HG03066 (cell line): ENCODE results near the gene CD209.
"Not testable (repeated sequence)": the region's sequence is repeated elsewhere in the genome, so short reads cannot be mapped to it uniquely, and the experiment has no call there.

Source experiments
- ATAC-seq: cut with Tn5 transposase; IDR thresholded peaks from one replicate; pipeline ENCODE4 v1.9.1; 2021; ENCODE audit warnings: low read depth; ENCODE audit not compliant: unreplicated experiment

Gene CD209

DNA sequence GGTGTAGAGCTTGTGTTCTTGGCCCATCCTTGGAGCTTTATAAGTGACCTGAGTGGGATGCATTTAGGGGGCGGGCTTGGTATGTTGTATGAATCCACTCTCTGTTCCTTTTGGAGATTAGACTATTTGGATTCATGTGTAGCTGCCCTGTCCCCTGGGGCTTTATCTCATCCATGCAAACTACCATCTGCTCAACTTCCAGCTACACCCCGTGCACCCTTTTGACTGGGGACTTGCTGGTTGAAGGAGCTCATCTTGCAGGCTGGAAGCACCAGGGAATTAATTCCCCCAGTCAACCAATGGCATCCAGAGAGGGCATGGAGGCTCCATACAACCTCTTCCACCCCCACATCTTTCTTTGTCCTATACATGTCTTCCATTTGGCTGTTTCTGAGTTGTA lies 21.8 kb upstream of the CD209 start:
- ATAC-seq: no peak

GRCh38 chr19:7767487-7767886 lies 20.2 kb upstream of the CD209 start:
- no peak for ATAC-seq

- ATAC-seq: no peak
Observed at GRCh38 chr19:7766535-7766934, 19.2 kb upstream of the CD209 start.

GRCh38 chr19:7765043-7765442 lies 17.7 kb upstream of the CD209 start:
- not testable (repeated sequence) for ATAC-seq

DNA sequence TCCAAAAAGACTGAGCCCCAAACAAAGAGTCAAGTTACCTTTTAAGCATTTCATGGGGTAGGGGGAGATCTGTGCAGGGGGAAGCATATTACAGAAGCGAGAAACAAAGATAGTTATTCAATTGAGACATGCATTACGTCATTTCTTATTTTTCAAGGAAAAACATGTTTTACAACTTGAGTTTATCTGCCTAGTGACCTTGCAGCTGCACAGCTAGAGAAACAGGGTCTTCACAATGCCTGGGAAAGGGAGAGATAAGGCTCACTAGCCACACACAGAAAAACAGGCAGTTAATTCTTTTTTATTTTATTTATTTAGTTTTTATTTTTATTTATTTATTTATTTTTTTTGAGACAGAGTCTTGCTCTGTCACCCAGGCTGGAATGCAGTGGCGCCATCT lies 16.8 kb upstream of the CD209 start:
- not testable (repeated sequence) for ATAC-seq

GRCh38 chr19:7763696-7764095 lies 16.4 kb upstream of the CD209 start:
- ATAC-seq: no peak

GRCh38 chr19:7762719-7763293 lies 15.5 kb upstream of the CD209 start, which contains the start of gene CLEC4M:
TSS of gene CLEC4M (plus strand) at chr19:7763243. CDS start at chr19:7763267, 24 bp downstream.
- no peak for ATAC-seq

DNA sequence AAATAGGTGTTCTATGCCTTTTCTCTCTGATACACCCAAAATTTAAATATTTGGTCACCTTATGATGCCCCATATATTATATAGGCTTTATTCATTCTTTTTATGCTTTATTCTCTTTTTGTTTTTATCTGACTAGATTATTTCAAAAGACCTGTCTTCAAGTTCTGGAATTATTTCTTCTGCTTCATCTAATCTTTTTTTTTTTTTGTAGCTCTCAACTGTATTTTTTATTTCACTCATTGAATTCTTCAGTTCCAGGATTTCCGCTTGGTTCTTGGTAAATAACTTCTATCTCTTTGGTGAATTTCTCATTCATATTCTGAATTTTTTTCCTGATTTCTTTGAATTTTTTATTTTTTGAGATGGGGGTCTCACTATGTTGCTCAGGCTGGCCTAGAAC lies 11.8 kb upstream of the CD209 start:
- ATAC-seq: no peak

DNA sequence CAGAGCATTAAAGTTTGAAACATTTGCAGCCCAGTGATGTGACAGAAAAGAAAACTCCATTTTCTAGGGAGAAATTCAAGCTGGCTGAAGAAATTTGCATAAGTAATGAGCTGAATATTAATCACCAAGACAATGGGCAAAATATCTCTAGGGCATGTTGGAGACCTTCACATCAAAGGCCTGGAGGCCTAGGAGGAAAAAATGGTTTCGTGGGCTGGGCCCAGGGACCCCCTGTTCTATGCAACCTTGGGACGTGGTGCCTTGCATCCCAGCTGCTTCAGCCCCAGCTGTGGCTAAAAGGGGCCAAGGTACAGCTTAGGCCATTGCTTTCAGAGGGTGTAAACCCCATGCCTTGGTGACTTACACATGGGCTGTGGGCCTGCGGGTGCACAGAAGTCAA lies 10.0 kb upstream of the CD209 start:
- no peak for ATAC-seq

DNA sequence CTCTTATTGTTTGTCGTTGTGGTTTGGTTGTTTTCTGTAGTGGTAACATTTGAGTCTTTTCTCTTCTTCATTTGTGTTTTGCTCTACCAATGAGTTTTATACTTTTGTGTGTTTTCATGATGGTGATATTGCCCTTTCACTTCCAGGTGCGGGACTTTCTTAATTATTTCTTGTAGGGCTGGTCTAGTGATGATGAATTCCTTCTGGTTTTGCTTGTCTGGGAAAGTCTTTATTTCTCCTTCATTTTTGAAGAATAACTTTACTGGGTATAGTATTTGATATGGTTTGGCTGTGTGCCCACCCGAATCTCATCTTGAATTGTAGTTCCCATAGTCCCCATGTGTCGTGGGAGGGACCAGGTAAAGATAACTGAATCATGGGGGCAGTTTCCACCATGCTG lies 8.9 kb upstream of the CD209 start:
- ATAC-seq: no peak

DNA sequence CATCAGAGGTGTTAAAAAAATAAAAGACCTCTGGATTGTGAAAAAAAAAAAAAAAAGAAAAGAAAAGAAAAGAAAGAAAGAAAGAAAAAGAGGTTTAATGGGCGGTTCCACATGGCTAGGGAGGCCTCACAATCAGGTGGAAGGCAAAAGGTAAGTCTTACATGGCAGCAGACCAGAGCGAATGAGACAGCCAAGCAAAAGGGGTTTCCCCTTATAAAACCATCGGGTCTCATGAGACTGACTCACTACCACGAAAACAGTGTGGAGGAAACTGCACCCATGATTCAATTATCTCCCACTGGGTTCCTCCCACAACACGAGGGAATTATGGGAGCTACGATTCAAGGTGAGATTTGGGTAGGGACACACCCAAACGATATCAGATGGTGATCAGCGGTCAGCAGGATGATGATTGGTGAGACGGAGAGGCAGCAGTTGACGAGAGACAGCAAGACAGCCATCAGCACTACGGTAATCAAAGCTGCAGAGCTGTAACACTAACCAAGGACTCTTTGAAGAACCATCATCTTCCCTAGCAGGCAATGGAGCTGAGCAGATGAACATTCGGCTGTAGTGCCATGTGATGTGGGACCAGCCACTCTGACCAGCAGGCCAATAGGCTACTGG lies 3.9 kb upstream of the CD209 start:
- ATAC-seq: no peak

- ATAC-seq: no peak
Observed at GRCh38 chr19:7748756-7749155, 1.4 kb upstream of the CD209 start.

- ATAC-seq: no peak
Observed at GRCh38 chr19:7748171-7748570, 837 bp upstream of the CD209 start.

DNA sequence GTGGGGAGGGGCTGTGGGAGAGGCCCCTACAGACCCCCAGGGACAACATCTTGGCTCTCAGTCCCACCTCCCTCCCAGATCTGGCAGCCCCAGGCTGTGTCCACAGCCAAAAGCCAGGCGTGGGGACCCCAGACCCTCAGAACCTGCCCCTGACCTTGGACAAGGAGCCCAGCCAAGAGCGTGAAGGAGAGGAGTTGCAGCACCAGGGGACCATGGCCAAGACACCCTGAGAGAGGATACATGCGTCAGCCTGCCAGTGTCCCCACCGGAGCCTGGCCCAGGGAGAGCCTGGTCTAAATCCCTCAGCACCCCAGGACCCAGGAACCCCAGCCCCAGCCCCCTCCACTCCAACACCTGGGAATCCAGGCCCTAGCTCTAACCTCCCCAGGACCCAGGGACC lies 1.0 kb downstream of the CD209 start:
- ATAC-seq: not testable (repeated sequence)

DNA sequence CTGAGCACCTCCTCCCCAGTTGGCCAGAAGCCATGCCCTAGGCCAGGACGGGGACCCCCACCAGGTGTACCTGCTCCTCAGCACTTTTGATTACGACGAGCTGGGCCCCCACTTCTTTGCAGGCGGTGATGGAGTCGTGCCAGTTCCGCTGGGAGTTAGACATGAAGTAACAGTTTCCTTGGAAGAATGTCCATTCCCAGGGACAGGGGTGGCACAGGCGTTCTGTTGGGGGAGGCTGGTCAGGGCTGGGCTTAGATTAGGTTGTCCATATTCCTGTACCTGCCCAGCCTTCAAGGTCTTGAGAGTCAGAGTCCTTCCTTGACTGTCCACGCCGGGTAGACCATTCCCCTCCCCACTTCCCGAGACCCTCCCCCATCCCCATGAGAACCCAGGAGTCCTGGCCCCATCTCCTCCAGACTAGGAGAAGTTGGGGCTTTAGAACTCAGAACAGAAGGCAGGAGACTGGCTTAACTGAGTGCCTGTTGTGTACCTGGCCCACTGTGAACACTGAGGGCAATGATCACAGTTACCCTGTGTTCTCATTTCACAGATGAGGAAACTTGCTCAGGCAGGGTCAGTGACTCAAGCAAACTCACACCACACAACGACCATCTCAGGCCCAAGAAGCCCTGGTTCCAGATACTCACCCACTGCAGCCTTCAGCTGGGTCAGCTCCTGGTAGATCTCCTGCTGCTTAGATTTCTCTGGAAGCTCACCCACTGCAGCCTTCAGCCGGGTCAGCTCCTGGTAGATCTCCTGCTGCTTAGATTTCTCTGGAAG lies 2.3 kb downstream of the CD209 start:
- no peak for ATAC-seq

DNA sequence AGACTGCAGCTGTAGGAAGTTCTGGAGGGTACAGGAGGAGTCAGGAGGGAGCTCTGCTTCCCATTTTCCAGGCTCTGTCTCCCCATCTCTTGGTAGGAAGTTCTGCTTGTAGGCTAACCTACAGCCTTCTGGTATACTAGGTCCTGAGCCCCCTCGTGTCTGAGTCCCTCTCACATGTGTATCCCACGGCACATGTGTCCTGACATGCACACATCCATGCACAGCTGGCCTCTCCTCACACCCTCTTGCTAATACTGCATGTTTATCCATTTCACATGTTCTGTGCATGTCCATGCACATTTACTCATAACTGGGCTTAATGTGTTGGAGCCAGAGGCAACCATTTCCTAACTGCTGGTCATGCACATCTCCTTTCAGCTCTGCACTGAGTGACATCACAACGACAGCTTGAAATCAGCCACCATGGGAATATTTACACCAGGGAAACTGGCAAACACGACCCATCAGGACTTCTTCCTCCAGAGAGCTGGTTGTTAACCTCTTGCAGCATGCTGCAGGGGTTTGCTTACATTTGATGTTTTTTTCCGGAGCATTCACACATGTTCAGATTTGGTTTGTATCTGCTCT lies 3.0 kb downstream of the CD209 start:
- no peak for ATAC-seq

- ATAC-seq: no peak
Observed at GRCh38 chr19:7743425-7743841, 3.9 kb downstream of the CD209 start.

DNA sequence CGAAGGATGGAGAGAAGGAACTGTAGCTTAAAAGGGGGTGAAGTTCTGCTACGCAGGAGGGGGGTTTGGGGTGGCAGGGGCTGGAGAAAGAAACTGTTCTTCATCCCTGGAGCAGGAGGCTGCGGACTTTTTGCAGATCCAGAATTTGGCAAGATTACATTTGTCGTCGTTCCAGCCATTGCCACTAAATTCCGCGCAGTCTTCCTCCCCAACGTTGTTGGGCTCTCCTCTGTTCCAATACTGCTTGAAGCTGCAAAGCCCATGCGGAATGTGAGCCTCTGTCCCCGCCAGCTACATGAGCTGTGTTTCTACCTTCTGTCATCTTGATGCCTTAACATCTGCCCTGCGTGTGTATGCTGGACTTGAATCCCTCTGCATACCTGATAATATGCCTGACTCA lies 4.3 kb downstream of the CD209 start:
- ATAC-seq: no peak

DNA sequence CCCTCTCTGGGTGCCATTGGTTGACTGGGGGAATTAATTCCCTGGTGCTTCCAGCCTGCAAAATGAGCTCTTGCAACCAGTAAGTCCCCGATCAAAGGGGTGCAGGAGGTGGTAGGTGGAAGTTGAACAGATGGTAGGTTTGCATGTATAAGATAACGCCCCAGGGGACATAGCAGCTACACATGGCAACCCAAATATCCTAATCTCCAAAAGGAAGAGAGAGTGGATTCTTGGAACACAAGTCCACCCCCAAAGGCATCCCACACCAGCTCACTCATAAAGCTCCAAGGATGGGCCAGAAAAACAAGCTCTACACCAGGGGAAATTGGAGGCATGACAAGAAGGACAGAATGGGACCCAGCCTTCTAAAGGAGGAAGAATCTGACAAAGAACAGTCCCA lies 4.8 kb downstream of the CD209 start:
- no peak for ATAC-seq

DNA sequence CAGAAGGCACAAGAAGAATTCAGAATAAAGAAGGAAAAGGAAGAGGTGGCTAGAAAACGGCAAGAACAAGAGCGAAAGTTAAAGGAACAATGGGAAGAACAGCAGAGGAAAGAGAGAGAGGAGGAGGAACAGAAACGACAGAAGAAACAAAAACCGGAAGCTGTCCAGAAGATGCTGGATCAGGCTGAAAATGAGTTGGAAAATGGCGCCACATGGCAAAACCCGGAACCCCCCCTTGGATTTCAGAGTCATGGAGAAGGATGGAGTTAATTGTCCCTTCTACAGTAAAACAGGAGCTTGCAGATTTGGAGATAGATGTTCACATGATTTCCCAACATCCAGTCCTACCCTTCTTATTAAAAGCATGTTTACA lies 6.7 kb downstream of the CD209 start:
- ATAC-seq: no peak

DNA sequence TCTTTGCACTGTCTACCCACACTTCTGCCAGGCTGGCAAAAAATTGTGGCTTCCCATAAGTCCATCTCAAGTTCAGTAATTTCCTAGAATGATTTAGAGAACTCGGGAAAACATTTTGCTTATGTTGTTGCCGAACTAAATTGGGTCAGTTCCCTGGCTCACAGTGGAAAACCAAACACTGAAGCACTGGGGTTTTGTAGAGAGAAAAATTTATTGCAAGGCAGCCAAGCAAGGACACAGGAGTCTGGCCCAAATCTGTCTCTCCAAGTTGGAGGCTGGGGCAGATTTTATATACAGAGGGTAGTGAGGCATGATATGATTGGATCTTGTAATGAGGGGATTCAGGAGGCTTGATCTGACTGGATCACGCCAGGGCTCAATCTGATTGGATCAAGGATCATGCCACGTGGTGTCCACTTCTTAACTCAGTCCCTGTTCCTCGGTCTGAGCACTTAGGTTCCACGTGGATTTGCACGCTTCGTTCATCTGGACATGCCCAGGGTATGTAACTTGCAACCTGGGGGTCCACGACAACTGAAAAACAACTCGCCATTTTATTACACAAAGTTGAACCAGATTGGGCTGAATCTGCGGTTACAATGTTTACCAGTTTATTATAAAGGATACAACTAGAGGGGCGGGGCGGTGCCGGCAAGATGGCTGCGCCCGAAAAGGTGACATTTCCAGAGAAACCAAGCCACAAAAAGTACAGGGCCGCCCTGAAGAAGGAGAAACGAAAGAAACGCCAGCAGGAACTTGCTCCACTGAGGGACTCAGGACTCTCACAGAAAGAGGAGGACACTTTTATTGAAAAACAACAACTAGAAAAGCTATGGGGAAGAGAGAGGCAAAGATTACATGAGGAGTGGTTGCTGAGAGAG lies 7.3 kb downstream of the CD209 start:
- no peak for ATAC-seq
